IMR-90 (cell line): ENCODE data around the gene MARCO. TPM values are rescaled to one million over a fixed set of nuclear protein-coding genes. Genes with fewer than 3 reads are reported as not detected.

ENCODE experiments used
- ATAC-seq: fragments of 200-7000 bp; cut with Tn5 transposase; 2 replicates; pipeline ENCODE4 v1.9.1; 2020; ENCODE audit warnings: low read depth, mild to moderate bottlenecking, moderate library complexity
- BruUV-seq: library from RNA; stranded (reverse); fragments of 400-500 nt; replicated peaks from 2 replicates; lab custom pipeline; 2021; lab: Mats Ljungman, UMichigan
- CTCF ChIA-PET: fragments of 300-600 bp; formaldehyde crosslinking; extraction: SDS; loops from one replicate; lab custom pipeline; 2021; ENCODE audit warnings: antibody characterized with exemption; lab: Yijun Ruan, JAX
- POLR2A ChIA-PET: fragments of 300-600 bp; sonication (Branson Sonifier 250); formaldehyde crosslinking; loops from one replicate; lab custom pipeline; 2022; ENCODE audit warnings: antibody characterized with exemption; ENCODE audit not compliant: unreplicated experiment; lab: Charles Lee
- DNase-seq: peaks from one replicate; pipeline ENCODE4 v3.0.0; 2013
- H2AFZ ChIP-seq: replicated peaks from 2 replicates; pipeline ENCODE3; 2013; ENCODE audit warnings: low read length, mild to moderate bottlenecking; ENCODE audit not compliant: poor library complexity
- H2AK5ac ChIP-seq: 2 replicates; pipeline ENCODE4 v1.6.1; 2013; ENCODE audit warnings: low read depth, low read length, inconsistent platforms
- H2AK9ac ChIP-seq: replicated peaks from 2 replicates; pipeline ENCODE3; 2013; ENCODE audit warnings: mild to moderate bottlenecking, low read depth, low read length, moderate library complexity; ENCODE audit not compliant: poor library complexity
- H2BK120ac ChIP-seq: 2 replicates; pipeline ENCODE4 v1.6.1; 2013; ENCODE audit warnings: low read depth, low read length, inconsistent platforms
- H2BK15ac ChIP-seq: 3 replicates; pipeline ENCODE4 v1.6.1; 2013; ENCODE audit warnings: low read depth, low read length, inconsistent platforms
- H2BK20ac ChIP-seq: 2 replicates; pipeline ENCODE4 v1.6.1; 2013; ENCODE audit warnings: low read depth, mild to moderate bottlenecking, inconsistent platforms, low read length, moderate library complexity
- H2BK5ac ChIP-seq: 2 replicates; pipeline ENCODE4 v1.6.1; 2013; ENCODE audit warnings: mild to moderate bottlenecking, low read depth, low read length, inconsistent platforms; ENCODE audit not compliant: poor library complexity, severe bottlenecking
- H3K14ac ChIP-seq: replicated peaks from 2 replicates; pipeline ENCODE4 v1.6.1; 2013; ENCODE audit warnings: low read depth, low read length, inconsistent platforms
- H3K18ac ChIP-seq: 2 replicates; pipeline ENCODE4 v1.6.1; 2013; ENCODE audit warnings: low read depth, low read length, control low read depth
- H3K23ac ChIP-seq: 2 replicates; pipeline ENCODE4 v1.6.1; 2013; ENCODE audit warnings: low read depth, low read length, inconsistent platforms
- H3K27ac ChIP-seq: 2 replicates; pipeline ENCODE4 v1.5.1; 2013; ENCODE audit warnings: mild to moderate bottlenecking, control low read depth, low read length; ENCODE audit not compliant: insufficient read depth
- H3K27me3 ChIP-seq: 2 replicates; pipeline ENCODE4 v1.6.1; 2013; ENCODE audit warnings: low read length; ENCODE audit not compliant: control insufficient read depth, insufficient read depth
- H3K36me3 ChIP-seq: 2 replicates; pipeline ENCODE4 v1.6.1; 2013; ENCODE audit warnings: low read length, mixed read lengths; ENCODE audit not compliant: control insufficient read depth, insufficient read depth
- H3K4ac ChIP-seq: 2 replicates; pipeline ENCODE4 v1.6.1; 2013; ENCODE audit warnings: low read depth, low read length, inconsistent platforms
- H3K4me1 ChIP-seq: 2 replicates; pipeline ENCODE4 v1.6.1; 2013; ENCODE audit warnings: low read length, mixed read lengths; ENCODE audit not compliant: control insufficient read depth, insufficient read depth
- H3K4me2 ChIP-seq: 2 replicates; pipeline ENCODE4 v1.6.1; 2013; ENCODE audit warnings: low read depth, mild to moderate bottlenecking, control low read depth, low read length, moderate library complexity
- H3K4me3 ChIP-seq: 2 replicates; pipeline ENCODE4 v1.5.1; 2013; ENCODE audit warnings: low read depth, mild to moderate bottlenecking, control low read depth, low read length, moderate library complexity; ENCODE audit not compliant: insufficient read depth
- H3K56ac ChIP-seq: 2 replicates; pipeline ENCODE4 v1.6.1; 2013; ENCODE audit warnings: low read length, inconsistent platforms; ENCODE audit not compliant: insufficient read depth; ENCODE audit errors: extremely low read depth
- H3K79me1 ChIP-seq, 2 experiments: 2 replicates each; pipeline ENCODE4 v1.6.1; 2013; ENCODE audit warnings: low read length in 2 of 2, inconsistent platforms in 1 of 2, low read depth in 1 of 2
- H3K9ac ChIP-seq: 2 replicates; pipeline ENCODE4 v1.6.1; 2013; ENCODE audit warnings: low read depth, low read length, control low read depth
- H3K9me1 ChIP-seq: 2 replicates; pipeline ENCODE4 v1.6.1; 2013; ENCODE audit warnings: low read length, inconsistent platforms; ENCODE audit not compliant: insufficient read depth
- H3K9me3 ChIP-seq: 2 replicates; pipeline ENCODE4 v1.6.1; 2013; ENCODE audit warnings: low read length; ENCODE audit not compliant: control insufficient read depth, insufficient read depth
- H4K20me1 ChIP-seq: 2 replicates; pipeline ENCODE4 v1.6.1; 2013; ENCODE audit warnings: low read length, inconsistent platforms; ENCODE audit not compliant: insufficient read depth
- H4K5ac ChIP-seq: 2 replicates; pipeline ENCODE4 v1.6.1; 2013; ENCODE audit warnings: mild to moderate bottlenecking, low read depth, low read length, control low read depth
- H4K8ac ChIP-seq, 2 experiments: 2 replicates each; pipeline ENCODE4 v1.6.1; 2013; ENCODE audit warnings: low read depth in 2 of 2, low read length in 2 of 2, control low read depth in 1 of 2, inconsistent platforms in 1 of 2
- H4K91ac ChIP-seq: 2 replicates; pipeline ENCODE4 v1.6.1; 2013; ENCODE audit warnings: low read depth, low read length, inconsistent platforms; ENCODE audit not compliant: insufficient read depth
- FOS ChIP-seq: fragments of 150-350 bp; IDR thresholded peaks from 2 replicates; pipeline ENCODE4 v1.6.1; 2016; ENCODE audit warnings: low read depth, low read length
- MAZ ChIP-seq: IDR thresholded peaks from 2 replicates; pipeline ENCODE4 v1.6.1; 2012; ENCODE audit warnings: low read depth, mild to moderate bottlenecking, low read length, improper control_type of control experiment, moderate library complexity, borderline replicate concordance
- MXI1 ChIP-seq: IDR thresholded peaks from 2 replicates; pipeline ENCODE4 v1.6.1; 2012; ENCODE audit warnings: low read depth, mild to moderate bottlenecking, low read length, moderate library complexity, borderline replicate concordance
- RAD21 ChIP-seq: IDR thresholded peaks from 2 replicates; pipeline ENCODE4 v1.6.1; 2012; ENCODE audit warnings: low read length, improper control_type of control experiment
- RCOR1 ChIP-seq: IDR thresholded peaks from 2 replicates; pipeline ENCODE4 v1.6.1; 2012; ENCODE audit warnings: mild to moderate bottlenecking, low read length, improper control_type of control experiment; ENCODE audit not compliant: insufficient replicate concordance
- SMC3 ChIP-seq: fragments of 150-350 bp; IDR thresholded peaks from 2 replicates; pipeline ENCODE4 v1.6.1; 2016; ENCODE audit warnings: low read depth, mild to moderate bottlenecking, antibody characterized with exemption, low read length, moderate library complexity
- WGBS, 2 experiments: methylation state at CpG; one replicate each; pipeline versions ENCODE4 v1.1.5 to v1.1.7; 2013; ENCODE audit warnings: missing lambda C conversion rate in 2 of 2; ENCODE audit not compliant: insufficient read length in 1 of 2; ENCODE audit errors: extremely low coverage in 2 of 2; 5-methylcytosine and 5-hydroxymethylcytosine counted together
- dilution Hi-C: fragments of 300-500 bp; cut with HindIII; formaldehyde crosslinking; loops from one replicate; pipeline ENCODE4 v1.14.3; 2018; ENCODE audit warnings: low sequenced_read_pairs; ENCODE audit not compliant: unreplicated experiment
- in situ Hi-C: fragments of 300-500 bp; cut with MboI; formaldehyde crosslinking; loops from 3 replicates; pipeline ENCODE4 v1.14.3; 2019; ENCODE audit warnings: low sequenced_read_pairs, inconsistent platforms, mixed read lengths
- intact Hi-C: fragments of 100-400 bp; cut with micrococcal nuclease; formaldehyde crosslinking; loops from 2 replicates; pipeline ENCODE4 v1.10.0; 2022
- polyA plus RNA-seq, 3 experiments: library from polyadenylated mRNA; depleted of rRNA; stranded (reverse); fragments of >200 nt; gene quantifications; 2 replicates each; pipeline ENCODE4 v1.2.3, GENCODE V29; 2012; ENCODE audit warnings: low replicate concordance in 1 of 3
- total RNA-seq: library from RNA; depleted of rRNA; stranded (reverse); fragments of >200 nt; gene quantifications from 2 replicates; pipeline ENCODE4 v1.2.3, GENCODE V29; 2012
- TF ChIP-seq, protein P1 (sequence below): fragments of 150-350 bp; IDR thresholded peaks from 2 replicates; pipeline ENCODE4 v1.6.1; 2017; ENCODE audit warnings: mild to moderate bottlenecking, antibody characterized with exemption, low read length, low read depth
- TF ChIP-seq, protein P2 (sequence below): conservative IDR thresholded peaks from 2 replicates; pipeline ENCODE4 v1.5.1; 2012; ENCODE audit warnings: mild to moderate bottlenecking, low read depth, low read length, improper control_type of control experiment

Gene MARCO
- total and polyA plus RNA-seq, 2 of the 4 experiments (the other 2 are of a cell fraction): not detected

DNA sequence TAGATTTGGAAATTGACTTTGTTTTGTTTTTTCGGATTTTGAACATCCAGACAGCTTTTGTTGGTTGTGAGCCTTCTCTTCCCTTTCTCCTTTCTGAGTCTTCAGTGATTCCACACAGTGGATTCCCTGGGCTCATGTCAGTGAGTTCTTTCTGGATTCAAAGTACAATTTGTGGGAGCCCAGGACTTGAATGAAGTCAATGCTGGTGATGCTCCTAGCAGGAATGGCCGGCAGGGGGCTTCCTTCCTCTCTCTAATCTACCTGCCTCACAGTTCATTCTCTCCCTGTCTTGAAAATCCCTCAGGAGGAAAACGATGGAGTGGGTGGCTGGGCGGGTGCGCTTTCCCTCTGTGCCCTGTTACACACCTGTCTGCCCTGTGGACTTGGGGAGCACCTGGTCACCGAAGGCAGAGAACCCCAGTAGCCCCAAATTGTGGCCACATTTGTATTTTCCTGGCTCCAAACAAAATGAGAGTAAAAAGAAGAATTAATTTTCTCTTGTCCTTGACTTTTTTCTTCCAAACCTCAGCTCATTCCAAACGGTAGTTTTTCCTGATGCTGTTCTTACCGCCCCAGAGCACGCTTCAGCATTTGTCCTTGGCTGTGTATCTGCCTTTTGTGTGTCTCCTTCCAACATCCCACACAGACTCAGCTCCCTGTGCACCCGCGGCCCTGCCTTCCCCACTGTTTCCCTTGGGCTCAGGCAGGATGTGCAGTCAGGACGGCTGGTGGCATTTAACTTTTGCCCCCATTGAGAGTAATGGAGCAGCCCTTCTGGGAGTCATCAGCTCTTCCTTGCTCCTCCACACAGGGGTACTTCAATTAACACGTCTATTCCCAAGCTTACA is 86.6 kb downstream of the MARCO start:
- CTCF ChIA-PET: no interaction called here
- Histone ChIP-seq H3K4me1 (no peaks in the 10 kb centered on the region), H3K4ac (no peak overlapping the region), H3K27me3 (no peaks in the 10 kb centered on the region), H2BK5ac (no peak overlapping the region), H3K18ac (no peak overlapping the region), H4K91ac (no peak overlapping the region), H3K56ac (no peak overlapping the region), H2BK120ac (no peak overlapping the region), H3K4me3 (no peak overlapping the region), H2AFZ (no peak overlapping the region), H3K9me1 (no peaks in the 10 kb centered on the region; the same call in 1 of the 2 replicates), H4K5ac (no peak overlapping the region), H4K20me1 (no peaks in the 10 kb centered on the region), H3K27ac (no peak overlapping the region), H3K23ac (no peak overlapping the region), H3K4me2 (no peak overlapping the region), H3K36me3 (no peaks in the 10 kb centered on the region), H3K9me3 (no peaks in the 10 kb centered on the region), H2AK9ac (no peak overlapping the region), H3K9ac (no peak overlapping the region), H2BK20ac (no peak overlapping the region), H4K8ac (no peak overlapping the region), H3K79me1 (no peaks in the 10 kb centered on the region), H2BK15ac (no peak overlapping the region), H2AK5ac (no peak overlapping the region), H3K14ac (no peak overlapping the region)
- in situ Hi-C loops: loop anchor here (10.0 kb wide), 1 partner anchor 256 kb away; no protein-coding TSS in a partner anchor
- intact Hi-C loops: loop anchor here (1.0 kb wide), 1 partner anchor 263 kb away; no protein-coding TSS in a partner anchor
- WGBS, 2 experiments: 20% methylated on average over 1 of the region's 13 CpGs; no CpG with 5 or more reads in 1 of the 2 experiments
- TF ChIP-seq FOS (no peak), RAD21 (peak; percentile 57), MAZ (no peak), RCOR1 (no peak), SMC3 (peak; percentile 49), MXI1 (no peak)
- TF ChIP-seq, protein P1, sequence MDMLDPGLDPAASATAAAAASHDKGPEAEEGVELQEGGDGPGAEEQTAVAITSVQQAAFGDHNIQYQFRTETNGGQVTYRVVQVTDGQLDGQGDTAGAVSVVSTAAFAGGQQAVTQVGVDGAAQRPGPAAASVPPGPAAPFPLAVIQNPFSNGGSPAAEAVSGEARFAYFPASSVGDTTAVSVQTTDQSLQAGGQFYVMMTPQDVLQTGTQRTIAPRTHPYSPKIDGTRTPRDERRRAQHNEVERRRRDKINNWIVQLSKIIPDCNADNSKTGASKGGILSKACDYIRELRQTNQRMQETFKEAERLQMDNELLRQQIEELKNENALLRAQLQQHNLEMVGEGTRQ: no peak
- TF ChIP-seq, protein P2, sequence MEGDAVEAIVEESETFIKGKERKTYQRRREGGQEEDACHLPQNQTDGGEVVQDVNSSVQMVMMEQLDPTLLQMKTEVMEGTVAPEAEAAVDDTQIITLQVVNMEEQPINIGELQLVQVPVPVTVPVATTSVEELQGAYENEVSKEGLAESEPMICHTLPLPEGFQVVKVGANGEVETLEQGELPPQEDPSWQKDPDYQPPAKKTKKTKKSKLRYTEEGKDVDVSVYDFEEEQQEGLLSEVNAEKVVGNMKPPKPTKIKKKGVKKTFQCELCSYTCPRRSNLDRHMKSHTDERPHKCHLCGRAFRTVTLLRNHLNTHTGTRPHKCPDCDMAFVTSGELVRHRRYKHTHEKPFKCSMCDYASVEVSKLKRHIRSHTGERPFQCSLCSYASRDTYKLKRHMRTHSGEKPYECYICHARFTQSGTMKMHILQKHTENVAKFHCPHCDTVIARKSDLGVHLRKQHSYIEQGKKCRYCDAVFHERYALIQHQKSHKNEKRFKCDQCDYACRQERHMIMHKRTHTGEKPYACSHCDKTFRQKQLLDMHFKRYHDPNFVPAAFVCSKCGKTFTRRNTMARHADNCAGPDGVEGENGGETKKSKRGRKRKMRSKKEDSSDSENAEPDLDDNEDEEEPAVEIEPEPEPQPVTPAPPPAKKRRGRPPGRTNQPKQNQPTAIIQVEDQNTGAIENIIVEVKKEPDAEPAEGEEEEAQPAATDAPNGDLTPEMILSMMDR: peak; percentile 58
- BruUV-seq: no TSS peak
- dilution Hi-C loops: no loop called here
- DNase-seq: peak; percentile 25
- peak; percentile 44; the same call in 1 of the 2 replicates for ATAC-seq
- POLR2A ChIA-PET: no interaction called here
